HCT116 (cell line): ENCODE results near the gene MAPKAP1. TPM values are rescaled to one million over a fixed set of nuclear protein-coding genes. Genes with fewer than 3 reads are reported as not detected.

Experiments used
- ATAC-seq: fragments of 200-7000 bp; cut with Tn5 transposase; 2 replicates; pipeline ENCODE4 v1.9.1; 2020; ENCODE audit warnings: mild to moderate bottlenecking, moderate library complexity
- BruUV-seq: library from RNA; stranded (reverse); fragments of 400-500 nt; replicated peaks from 2 replicates; lab custom pipeline; 2021; lab: Mats Ljungman, UMichigan
- CTCF ChIA-PET: fragments of 300-600 bp; sonication (Branson Sonifier 250); formaldehyde crosslinking; loops from one replicate; lab custom pipeline; 2021; ENCODE audit warnings: antibody characterized with exemption; lab: Charles Lee
- POLR2A ChIA-PET: fragments of 300-600, 350-600 bp; sonication (Branson Sonifier 250); formaldehyde crosslinking; loops from one replicate; lab custom pipeline; 2021; ENCODE audit warnings: antibody characterized with exemption; lab: Charles Lee
- RAD21 ChIA-PET, 2 experiments: fragments of 300-600 bp; sonication (Branson Sonifier 250); formaldehyde crosslinking; loops; one replicate each; lab custom pipeline; 2023; ENCODE audit warnings: low total read pairs in 2 of 2; ENCODE audit not compliant: uncharacterized antibody in 2 of 2, unreplicated experiment in 2 of 2, low non-redundant PET in 1 of 2; lab: Charles Lee
- DNase-seq: peaks from one replicate; pipeline ENCODE4 v3.0.0-alpha.2; 2010; ENCODE audit warnings: low read depth, low spot score
- H2AFZ ChIP-seq: fragments of 200-600 bp; shearing (Covaris generic), sonication (generic); 2 replicates; pipeline ENCODE4 v1.6.1; 2017; ENCODE audit warnings: low read depth, mixed run types, mixed read lengths, antibody characterized with exemption, low read length; ENCODE audit not compliant: poor library complexity, severe bottlenecking
- H3K27ac ChIP-seq: 2 replicates; pipeline ENCODE4 v1.5.1; 2012; ENCODE audit warnings: low read depth, low read length
- H3K27me3 ChIP-seq: fragments of 200-600 bp; sonication (generic); 2 replicates; pipeline ENCODE4 v1.6.1; 2016; ENCODE audit warnings: mixed run types, low read length, mixed read lengths; ENCODE audit not compliant: insufficient read depth
- H3K36me3 ChIP-seq, 2 experiments: fragments of 200-500 bp in 1 of 2; fragments of 200-600 bp in 1 of 2; sonication (Bioruptor generic) in 1 of 2; sonication (generic) in 1 of 2; 2 replicates each; pipeline versions ENCODE4 v1.5.1 to v1.6.1; 2014 to 2016; ENCODE audit warnings: low read length in 2 of 2, inconsistent platforms in 1 of 2, mixed read lengths in 1 of 2, mixed run types in 1 of 2; ENCODE audit not compliant: insufficient read depth in 2 of 2, control insufficient read depth in 1 of 2
- H3K4me1 ChIP-seq, 2 experiments: fragments of 200-600 bp in 1 of 2; sonication (generic) in 1 of 2; 2 replicates each; pipeline versions ENCODE4 v1.5.1 to v1.6.1; 2012 to 2017; ENCODE audit warnings: low read length in 2 of 2, inconsistent platforms in 1 of 2, mild to moderate bottlenecking in 1 of 2, mixed read lengths in 1 of 2, mixed run types in 1 of 2, moderate library complexity in 1 of 2; ENCODE audit not compliant: insufficient read depth in 2 of 2, control insufficient read depth in 1 of 2
- H3K4me2 ChIP-seq: fragments of 200-600 bp; sonication (generic); 2 replicates; pipeline ENCODE4 v1.6.1; 2017; ENCODE audit warnings: mixed run types, low read length, mixed read lengths
- H3K4me3 ChIP-seq, 2 experiments: fragments of 200-600 bp in 1 of 2; sonication (generic) in 1 of 2; replicated peaks in 1 of 2; 2 replicates each; pipeline ENCODE4 v1.5.1; 2011 to 2016; ENCODE audit warnings: low read length in 2 of 2, control low read depth in 1 of 2, low read depth in 1 of 2, mild to moderate bottlenecking in 1 of 2, mixed read lengths in 1 of 2, mixed run types in 1 of 2
- H3K79me2 ChIP-seq: fragments of 200-600 bp; sonication (generic); 2 replicates; pipeline ENCODE4 v1.6.1; 2017; ENCODE audit warnings: mild to moderate bottlenecking, mixed run types, low read length, moderate library complexity, mixed read lengths; ENCODE audit not compliant: insufficient read depth
- H3K9ac ChIP-seq: fragments of 200-600 bp; sonication (generic); 2 replicates; pipeline ENCODE4 v1.6.1; 2016; ENCODE audit warnings: low read length, mixed read lengths
- H3K9me2 ChIP-seq: fragments of 200-600 bp; sonication (generic), shearing (Covaris generic); 2 replicates; pipeline ENCODE4 v1.6.1; 2017; ENCODE audit warnings: mixed run types, mild to moderate bottlenecking, moderate library complexity; ENCODE audit not compliant: insufficient read depth
- H3K9me3 ChIP-seq, 2 experiments: fragments of 200-500 bp in 1 of 2; fragments of 200-600 bp in 1 of 2; sonication (Bioruptor generic) in 1 of 2; sonication (generic) in 1 of 2; 2 replicates each; pipeline ENCODE4 v1.6.1; 2014 to 2017; ENCODE audit warnings: low read length in 2 of 2, mixed read lengths in 2 of 2, inconsistent platforms in 1 of 2, low read depth in 1 of 2, mild to moderate bottlenecking in 1 of 2, mixed run types in 1 of 2, moderate library complexity in 1 of 2; ENCODE audit not compliant: control insufficient read depth in 1 of 2, insufficient read depth in 1 of 2
- H4K20me1 ChIP-seq: fragments of 200-600 bp; sonication (generic), shearing (Covaris generic); 2 replicates; pipeline ENCODE4 v1.6.1; 2017; ENCODE audit warnings: mixed run types, mild to moderate bottlenecking, moderate library complexity; ENCODE audit not compliant: insufficient read depth
- ATF3 ChIP-seq: IDR thresholded peaks from 2 replicates; pipeline ENCODE4 v1.6.1; 2012
- CEBPB ChIP-seq: IDR thresholded peaks from 2 replicates; pipeline ENCODE4 v1.6.1; 2012; ENCODE audit warnings: low read depth
- CTCF ChIP-seq, 3 experiments: fragments of 200-600 bp in 1 of 3; sonication (generic) in 1 of 3; IDR thresholded peaks in 2 of 3; conservative IDR thresholded peaks in 1 of 3; 2 replicates each; pipeline ENCODE4 v1.5.1; 2012 to 2017; ENCODE audit warnings: low read depth in 2 of 3, low read length in 2 of 3, antibody characterized with exemption in 1 of 3, borderline replicate concordance in 1 of 3, control low read depth in 1 of 3, mild to moderate bottlenecking in 1 of 3, mixed read lengths in 1 of 3, mixed run types in 1 of 3, moderate library complexity in 1 of 3; ENCODE audit not compliant: insufficient read depth in 1 of 3
- EGR1 ChIP-seq: IDR thresholded peaks from 2 replicates; pipeline ENCODE4 v1.6.1; 2012; ENCODE audit warnings: low read depth
- ELF1 ChIP-seq: IDR thresholded peaks from 2 replicates; pipeline ENCODE4 v1.6.1; 2012; ENCODE audit warnings: low read depth, borderline replicate concordance
- EZH2 ChIP-seq: fragments of 200-600 bp; sonication (generic); IDR thresholded peaks from 2 replicates; pipeline ENCODE4 v1.6.1; 2017; ENCODE audit warnings: antibody characterized with exemption, mixed run types
- EZH2phosphoT487 ChIP-seq: fragments of 200-600 bp; IDR thresholded peaks from 2 replicates; pipeline ENCODE4 v1.6.1; 2018; ENCODE audit warnings: antibody characterized with exemption, borderline replicate concordance
- JUND ChIP-seq: IDR thresholded peaks from 2 replicates; pipeline ENCODE4 v1.6.1; 2012
- POLR2A ChIP-seq: IDR thresholded peaks from 2 replicates; pipeline ENCODE4 v1.7.0; 2011; ENCODE audit warnings: borderline replicate concordance; ENCODE audit not compliant: insufficient read depth, insufficient read length; ENCODE audit errors: extremely low read depth
- POLR2AphosphoS5 ChIP-seq: IDR thresholded peaks from 2 replicates; pipeline ENCODE4 v1.6.1; 2011; ENCODE audit warnings: mild to moderate bottlenecking, low read depth, low read length, moderate library complexity
- RAD21 ChIP-seq: IDR thresholded peaks from 2 replicates; pipeline ENCODE4 v1.6.1; 2012; ENCODE audit warnings: low read depth, mild to moderate bottlenecking
- REST ChIP-seq: IDR thresholded peaks from 2 replicates; pipeline ENCODE4 v1.6.1; 2012; ENCODE audit warnings: low read depth
- SIN3A ChIP-seq: IDR thresholded peaks from 2 replicates; pipeline ENCODE4 v1.6.1; 2012; ENCODE audit warnings: low read depth
- TCF7L2 ChIP-seq: IDR thresholded peaks from 2 replicates; pipeline ENCODE4 v1.7.0; 2011; ENCODE audit warnings: borderline replicate concordance, inconsistent platforms; ENCODE audit not compliant: insufficient read depth, insufficient read length; ENCODE audit errors: extremely low read depth
- ZBTB33 ChIP-seq: IDR thresholded peaks from 2 replicates; pipeline ENCODE4 v1.6.1; 2011; ENCODE audit warnings: mild to moderate bottlenecking, low read length, moderate library complexity; ENCODE audit not compliant: insufficient replicate concordance; ENCODE audit errors: extremely low read depth
- ZFX ChIP-seq: fragments of 450-650 bp; IDR thresholded peaks from 2 replicates; pipeline ENCODE4 v1.6.1; 2017
- intact Hi-C: fragments of 100-400 bp; cut with micrococcal nuclease; formaldehyde crosslinking; loops from 2 replicates; pipeline ENCODE4 v1.10.0; 2022
- total RNA-seq: library from RNA; stranded (reverse); gene quantifications from one replicate; pipeline ENCODE4 v1.2.1, GENCODE V29; 2021; ENCODE audit not compliant: unreplicated experiment

MAPKAP1 gene
- total RNA-seq, 1 experiment from 2014 or later: 72.5 TPM

- TF ChIP-seq CTCF (IDR thresholded peaks at IDR 0.05 in 2 of 3, conservative IDR thresholded peaks at IDR 0.05 in 1 of 3; ENCODE audit: borderline replicate concordance in 1 of 3, insufficient read depth in 1 of 3, low read depth in 2 of 3, low read length in 2 of 3): no peak
- TF ChIP-seq CEBPB: no peak
- no peak for TF ChIP-seq ZBTB33
- no peak for TF ChIP-seq ZFX
- no peak for TF ChIP-seq POLR2A
- no peak for TF ChIP-seq ELF1
Observed at GRCh38 chr9:125421166-125421565, 285.8 kb downstream of the MAPKAP1 start (continued).

- no TSS peak for BruUV-seq
- H3K27me3 ChIP-seq: no peaks in the 10 kb centered on the region
- H3K9me3 ChIP-seq: no peaks in the 10 kb centered on the region
- DNase-seq (no peak), ATAC-seq (no peak)
- no peaks in the 10 kb centered on the region for H4K20me1 ChIP-seq
- no peaks in the 10 kb centered on the region for H3K36me3 ChIP-seq
- RAD21 ChIA-PET: no interaction called here
- no peak overlapping the region for H3K4me3 ChIP-seq
- intact Hi-C loops: no loop called here
- CTCF ChIA-PET: no interaction called here
- H3K79me2 ChIP-seq: no peaks in the 10 kb centered on the region
- no peak overlapping the region for H3K9ac ChIP-seq
- POLR2A ChIA-PET: no interaction called here
- H3K4me2 ChIP-seq: no peak overlapping the region
- no peaks in the 10 kb centered on the region for H3K9me2 ChIP-seq
- peaks cover 0 to 7% of the 10 kb centered on the region in 2 experiments; a peak in 2 of 4 replicates for H3K4me1 ChIP-seq
- H3K27ac ChIP-seq: no peak overlapping the region
- no peak overlapping the region for H2AFZ ChIP-seq
- TF ChIP-seq RAD21 (no peak), EZH2phosphoT487 (no peak), TCF7L2 (no peak), SIN3A (no peak), ZBTB33 (no peak), CEBPB (no peak), EGR1 (no peak), REST (no peak), EZH2 (no peak), ATF3 (no peak), JUND (no peak), POLR2AphosphoS5 (no peak)
Observed at GRCh38 chr9:125418404-125418803, 288.6 kb downstream of the MAPKAP1 start.
